H1 (cell line): ENCODE data around the gene BBS9.

Experiments used
- PHF8 ChIP-seq: fragments of 200-600 bp; sonication (generic); conservative IDR thresholded peaks from 2 replicates; pipeline ENCODE4 v1.7.1; 2012; ENCODE audit warnings: low read depth, mild to moderate bottlenecking, inconsistent platforms, low read length, moderate library complexity
- TF ChIP-seq, protein P1 (sequence below), 3 experiments: IDR thresholded peaks; 1 replicate in 2 of 3; 2 replicates in 1 of 3; pipeline versions ENCODE4 v1.5.1 to v1.6.1; 2011; ENCODE audit warnings: low read length in 3 of 3, mild to moderate bottlenecking in 3 of 3, inconsistent platforms in 2 of 3, low read depth in 1 of 3, moderate library complexity in 1 of 3; ENCODE audit not compliant: insufficient read depth in 1 of 3; ENCODE audit errors: control extremely low read depth in 1 of 3

DNA sequence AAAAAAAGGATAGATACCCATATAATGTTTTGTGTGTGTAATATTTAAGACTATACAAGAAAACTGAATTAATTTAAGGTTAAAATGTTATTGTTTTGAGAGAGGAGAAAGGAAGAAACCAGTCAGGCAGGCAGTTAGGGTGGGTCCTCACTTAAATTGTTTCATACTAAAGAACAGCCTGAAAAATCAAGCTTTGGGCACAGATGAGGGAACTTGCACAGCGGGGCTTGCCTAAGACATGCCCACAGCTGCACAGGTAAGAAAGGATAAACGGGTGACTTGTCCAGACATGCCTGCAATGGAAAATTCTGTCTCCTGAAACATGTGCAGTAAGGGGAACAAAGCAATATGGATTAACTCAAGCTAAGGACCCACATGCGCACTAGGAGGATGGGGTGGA is 158.4 kb downstream of the BBS9 start:
- no peak for TF ChIP-seq PHF8
- TF ChIP-seq, protein P1, sequence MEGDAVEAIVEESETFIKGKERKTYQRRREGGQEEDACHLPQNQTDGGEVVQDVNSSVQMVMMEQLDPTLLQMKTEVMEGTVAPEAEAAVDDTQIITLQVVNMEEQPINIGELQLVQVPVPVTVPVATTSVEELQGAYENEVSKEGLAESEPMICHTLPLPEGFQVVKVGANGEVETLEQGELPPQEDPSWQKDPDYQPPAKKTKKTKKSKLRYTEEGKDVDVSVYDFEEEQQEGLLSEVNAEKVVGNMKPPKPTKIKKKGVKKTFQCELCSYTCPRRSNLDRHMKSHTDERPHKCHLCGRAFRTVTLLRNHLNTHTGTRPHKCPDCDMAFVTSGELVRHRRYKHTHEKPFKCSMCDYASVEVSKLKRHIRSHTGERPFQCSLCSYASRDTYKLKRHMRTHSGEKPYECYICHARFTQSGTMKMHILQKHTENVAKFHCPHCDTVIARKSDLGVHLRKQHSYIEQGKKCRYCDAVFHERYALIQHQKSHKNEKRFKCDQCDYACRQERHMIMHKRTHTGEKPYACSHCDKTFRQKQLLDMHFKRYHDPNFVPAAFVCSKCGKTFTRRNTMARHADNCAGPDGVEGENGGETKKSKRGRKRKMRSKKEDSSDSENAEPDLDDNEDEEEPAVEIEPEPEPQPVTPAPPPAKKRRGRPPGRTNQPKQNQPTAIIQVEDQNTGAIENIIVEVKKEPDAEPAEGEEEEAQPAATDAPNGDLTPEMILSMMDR (IDR thresholded peaks at IDR 0.05; ENCODE audit: control extremely low read depth in 1 of 3, insufficient read depth in 1 of 3, low read depth in 1 of 3, low read length in 3 of 3): no peak
